NCI-H460 (cell line): Measurements from ENCODE around the gene RREB1. TPM values are rescaled to one million over a fixed set of nuclear protein-coding genes. Genes with fewer than 3 reads are reported as not detected.
"Not testable (repeated sequence)": the region's sequence is repeated elsewhere in the genome, so short reads cannot be mapped to it uniquely, and the experiment has no call there.

Experiments
- DNase-seq: peaks from one replicate; pipeline ENCODE4 v3.0.0-alpha.2; 2016; ENCODE audit warnings: low read depth; ENCODE audit errors: extremely low read depth
- total RNA-seq: library from RNA; depleted of rRNA; stranded (reverse); fragments of >200 nt; shearing (Covaris generic); gene quantifications from 2 replicates; pipeline ENCODE4 v1.2.3, GENCODE V29; 2014

RREB1 gene
- total RNA-seq, 1 experiment from 2014 or later: 8.7 TPM

- no peak for DNase-seq
These were observed 149.0 kb downstream of the RREB1 start for GRCh38 chr6:7256785-7257184.

DNA sequence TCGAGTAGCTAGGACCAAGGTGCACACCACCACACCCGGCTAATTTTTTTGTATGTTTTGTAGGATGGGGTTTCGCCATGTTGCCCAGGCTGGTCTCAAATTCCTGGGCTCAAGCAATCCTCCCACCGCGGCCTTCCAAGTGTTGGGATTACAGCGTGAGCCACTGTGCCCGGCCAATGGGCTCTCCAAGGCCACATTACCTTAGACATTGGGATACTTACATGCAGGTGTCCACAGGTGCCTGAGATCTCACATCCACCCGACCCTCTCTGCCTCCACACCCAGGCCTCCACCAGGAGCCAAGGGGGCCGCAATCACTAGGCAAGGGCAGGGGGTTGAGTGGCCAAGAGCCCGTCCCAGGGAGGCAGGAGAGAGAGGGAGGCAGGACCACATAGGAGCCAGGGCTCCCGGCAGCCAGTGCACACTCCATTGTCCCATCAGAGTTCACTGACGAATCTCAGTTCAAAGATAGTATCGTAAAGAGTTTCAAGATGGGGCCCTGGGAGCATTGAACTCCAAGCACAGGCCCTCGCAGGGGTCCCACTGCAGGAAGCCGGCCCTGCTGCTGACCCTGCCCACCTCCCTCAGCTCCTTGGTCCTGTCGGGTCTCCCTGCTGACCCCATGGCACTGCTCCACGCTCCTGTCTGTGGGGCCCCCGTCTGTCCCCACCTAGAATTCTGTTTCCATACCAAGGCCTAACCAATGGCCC, 149.9 kb downstream of the RREB1 start:
- no peak for DNase-seq

- DNase-seq: no peak
These were observed 150.5 kb downstream of the RREB1 start for GRCh38 chr6:7258231-7258763.

- DNase-seq: no peak
These were observed 152.7 kb downstream of the RREB1 start for GRCh38 chr6:7260291-7261031.

DNA sequence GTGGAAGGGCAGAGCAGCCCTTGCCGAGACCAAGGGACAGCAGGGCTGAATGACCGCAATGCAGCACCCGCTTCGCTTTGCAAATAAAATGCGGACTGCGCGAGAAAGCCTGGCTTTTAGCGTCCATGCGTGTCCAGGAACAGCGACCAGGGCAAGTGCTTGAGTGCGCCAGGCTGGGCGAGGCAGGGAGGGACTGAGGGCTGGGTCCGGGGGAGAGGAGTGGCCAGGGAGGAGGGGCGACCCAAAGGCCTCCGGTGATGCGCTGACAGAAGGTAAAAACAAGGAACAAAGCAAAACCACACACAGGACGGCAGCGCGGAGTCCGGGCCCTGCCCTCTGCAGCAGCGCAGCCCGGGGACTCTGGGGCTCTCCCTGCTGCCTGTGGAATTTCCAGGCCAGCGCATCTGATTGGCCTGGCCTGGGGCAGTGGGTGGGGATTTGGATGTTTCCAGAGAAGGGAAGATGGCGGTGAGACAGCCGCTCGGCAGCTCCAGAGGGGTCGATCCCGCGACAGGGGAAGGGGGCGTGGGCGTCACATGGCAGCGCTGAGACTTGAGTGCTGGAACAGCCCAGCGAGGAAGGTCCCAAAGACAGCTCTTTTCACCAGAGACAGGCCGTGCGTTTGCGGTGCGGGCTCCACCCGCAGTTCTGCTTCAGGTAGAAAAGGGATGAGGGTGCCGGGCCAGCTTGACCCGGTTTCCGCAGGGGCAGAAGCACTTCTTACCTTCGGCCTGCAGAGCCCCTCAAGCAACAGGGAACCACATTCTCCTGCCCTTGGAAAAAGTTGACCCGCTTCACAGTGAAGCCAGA, 153.5 kb downstream of the RREB1 start:
- peak; percentile 76 for DNase-seq

DNA sequence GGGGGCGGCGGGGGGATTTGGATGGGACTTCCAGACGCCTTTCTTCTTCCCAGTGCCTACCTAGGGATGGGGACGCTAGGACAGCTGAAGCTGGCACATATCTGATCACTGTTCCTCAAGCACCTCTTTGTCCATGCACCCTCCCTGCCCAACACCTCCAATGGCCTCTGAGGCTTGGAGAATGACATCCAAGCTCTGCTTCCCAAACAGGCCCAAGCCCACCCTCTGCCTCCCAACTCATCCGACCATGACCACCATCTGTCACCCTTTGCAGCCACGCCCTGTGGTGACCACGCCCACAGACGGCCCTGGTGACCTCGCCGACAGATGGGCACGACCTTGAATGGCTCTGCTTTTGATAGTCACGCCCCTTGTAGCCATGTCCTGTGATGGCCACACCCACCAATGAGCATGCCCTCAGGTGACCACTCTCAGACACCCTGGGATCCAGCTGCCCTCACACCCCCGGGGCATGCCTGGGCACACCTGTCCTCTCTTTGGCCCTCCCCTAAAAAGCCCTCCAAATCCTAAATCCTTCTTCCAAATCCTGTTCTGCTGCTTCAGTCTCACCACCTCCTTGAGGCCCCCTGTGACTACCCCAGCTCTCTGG, 154.2 kb downstream of the RREB1 start:
- no peak for DNase-seq

DNA sequence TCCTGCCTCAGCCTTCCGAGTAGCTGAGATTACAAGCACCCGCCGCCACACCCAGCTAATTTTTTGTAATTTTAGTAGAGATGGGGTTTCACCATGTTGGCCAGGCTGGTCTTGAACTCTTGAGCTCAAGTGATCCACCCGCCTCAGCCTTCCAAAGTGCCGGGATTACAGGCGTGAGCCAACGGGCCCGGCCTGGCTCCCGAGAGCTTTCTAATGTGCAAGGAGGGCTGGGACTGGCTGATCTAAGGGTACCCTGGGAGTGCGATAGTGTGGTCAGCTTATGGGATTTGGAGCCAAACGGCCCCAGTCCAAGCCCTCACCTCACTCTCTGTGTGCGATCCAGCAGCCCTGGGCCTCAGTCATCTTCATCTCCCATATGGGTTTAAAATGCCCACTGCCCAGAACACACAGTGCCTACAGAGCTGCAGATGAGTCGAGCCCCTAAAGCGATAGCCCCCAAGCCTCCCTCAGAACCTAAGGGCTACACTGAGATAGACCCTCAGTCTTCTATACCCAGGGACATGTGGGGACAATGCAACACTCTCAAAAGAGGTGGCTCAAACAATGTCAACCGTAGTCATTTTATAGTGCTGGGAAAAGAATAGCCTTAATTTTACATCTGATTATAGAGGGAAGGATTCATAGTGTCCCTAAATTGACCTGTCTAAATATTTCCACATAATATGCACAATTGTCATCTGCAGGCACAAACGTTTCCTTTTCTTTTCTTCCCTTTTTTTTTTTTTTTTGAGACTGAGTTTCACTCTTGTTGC, 155.2 kb downstream of the RREB1 start:
- no peak for DNase-seq

DNA sequence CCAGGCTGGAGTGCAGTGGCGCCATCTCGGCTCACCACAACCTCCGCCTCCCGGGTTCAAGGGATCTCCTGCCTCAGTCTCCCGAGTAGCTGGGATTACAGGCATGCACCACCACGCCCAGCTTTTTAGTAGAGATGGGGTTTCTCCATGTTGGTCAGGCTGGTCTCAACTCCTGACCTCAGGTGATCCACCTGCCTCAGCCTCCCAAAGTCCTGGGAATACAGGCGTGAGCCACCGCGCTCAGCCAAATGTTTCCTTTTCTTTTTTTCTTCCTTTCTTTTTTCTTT, 155.7 kb downstream of the RREB1 start:
- DNase-seq: not testable (repeated sequence)

DNA sequence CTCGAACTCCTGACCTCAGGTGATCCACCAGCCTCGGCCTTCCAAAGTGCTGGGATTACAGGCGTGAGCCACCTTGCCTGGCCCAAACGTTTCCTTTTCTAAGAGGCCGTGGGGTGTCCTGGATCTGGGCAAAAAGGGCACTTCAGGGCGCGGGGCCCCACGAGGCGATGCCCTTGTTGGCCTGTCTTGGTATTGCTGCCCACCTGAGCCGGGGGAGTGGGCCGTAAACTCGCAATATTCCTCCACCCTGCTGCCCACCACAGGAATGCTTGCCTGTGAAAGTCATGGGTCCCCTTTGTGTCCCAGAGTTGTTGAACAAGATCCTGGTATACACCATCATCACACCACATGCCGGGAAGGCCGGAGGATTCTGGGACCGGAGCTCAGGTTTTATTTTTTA, 156.3 kb downstream of the RREB1 start:
- no peak for DNase-seq

- DNase-seq: no peak
These were observed 157.1 kb downstream of the RREB1 start for GRCh38 chr6:7264686-7265384.

DNA sequence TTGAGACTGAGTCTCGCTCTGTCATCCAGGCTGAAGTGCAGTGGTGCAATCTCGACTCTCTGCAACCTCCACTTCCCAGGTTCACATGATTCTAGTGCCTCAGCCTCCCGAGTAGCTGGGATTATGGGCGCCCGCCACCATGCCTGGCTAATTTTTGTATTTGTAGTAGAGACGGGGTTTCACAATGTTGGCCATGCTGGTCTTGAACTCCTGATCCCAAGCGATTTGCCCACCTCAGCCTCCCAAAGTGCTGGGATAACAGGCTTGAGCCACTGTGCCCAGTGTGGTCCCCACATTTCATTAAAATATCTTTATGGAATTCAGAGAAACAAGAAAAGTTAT, 157.6 kb downstream of the RREB1 start:
- not testable (repeated sequence) for DNase-seq

- DNase-seq: no peak
These were observed 159.3 kb downstream of the RREB1 start for GRCh38 chr6:7267071-7267465.

DNA sequence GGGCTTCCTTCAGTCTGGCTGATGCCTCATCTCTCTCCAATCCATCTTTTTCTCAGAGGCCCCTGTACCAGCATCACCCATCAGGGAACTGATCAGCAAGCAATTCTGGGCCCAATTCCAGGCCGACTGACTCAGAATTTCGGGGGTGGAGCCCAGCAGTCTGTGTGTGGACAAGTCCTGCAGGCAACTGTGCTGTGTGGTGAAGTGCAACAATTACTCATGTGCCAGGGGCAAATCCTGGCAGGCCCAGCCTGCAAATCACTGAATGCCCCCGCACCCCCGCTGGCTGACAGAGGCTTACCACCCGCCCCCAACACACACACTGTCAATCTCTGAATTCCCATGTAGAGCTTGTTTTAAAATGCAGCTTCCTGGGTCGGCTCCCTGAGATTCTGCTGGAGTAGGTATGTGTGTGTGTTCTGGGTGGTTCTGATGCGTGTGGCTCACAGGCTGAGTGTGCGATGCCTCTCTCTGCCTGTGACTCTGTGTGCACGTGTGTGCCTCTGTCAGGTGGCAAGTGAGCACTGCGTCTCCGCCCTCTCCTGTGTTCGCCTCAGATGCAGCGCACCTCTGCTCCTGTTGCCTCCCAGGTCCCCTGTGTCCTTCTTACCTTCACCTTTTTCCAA, 159.8 kb downstream of the RREB1 start:
- DNase-seq: peak; percentile 32

- DNase-seq: no peak
These were observed 160.6 kb downstream of the RREB1 start for GRCh38 chr6:7268362-7268761.

DNA sequence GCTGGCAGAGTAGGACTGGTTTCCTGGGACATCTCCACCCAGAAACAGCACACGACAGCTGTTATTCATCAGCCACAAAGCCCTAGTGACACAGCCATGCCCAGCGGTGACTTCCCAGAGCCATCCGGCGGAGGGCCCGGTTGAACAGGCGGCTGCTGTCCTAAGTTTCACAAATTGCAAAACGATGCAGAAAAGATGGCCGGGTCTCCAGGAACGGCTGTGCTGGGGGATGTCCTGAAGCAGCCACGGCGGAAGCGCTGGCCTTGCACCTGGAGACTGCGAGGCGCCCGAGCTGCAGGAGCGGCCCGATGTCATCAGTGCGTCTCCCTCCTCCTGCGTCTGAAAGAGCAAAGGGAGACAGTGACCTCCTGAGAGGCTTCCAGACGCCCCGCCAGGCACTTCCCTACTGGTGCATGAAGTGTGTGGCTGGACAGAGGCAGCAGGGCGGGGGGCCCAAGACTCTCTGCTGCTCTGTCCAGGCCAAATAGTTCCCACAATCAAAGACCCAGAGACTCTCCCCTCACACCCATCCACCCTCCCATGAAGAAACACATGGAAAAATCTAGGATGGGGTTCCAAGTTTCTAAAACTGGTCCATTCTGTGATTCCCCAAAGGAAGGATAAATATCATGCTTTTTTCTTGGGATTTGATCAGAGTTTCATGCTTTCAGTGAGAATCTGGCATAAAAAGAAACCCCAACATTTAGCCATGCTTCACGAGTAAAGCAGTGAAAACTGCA, 161.2 kb downstream of the RREB1 start:
- DNase-seq: no peak

GRCh38 chr6:7269816-7270215, 162.1 kb downstream of the RREB1 start:
- no peak for DNase-seq

GRCh38 chr6:7270320-7271204, 162.8 kb downstream of the RREB1 start:
- DNase-seq: no peak

- DNase-seq: no peak
These were observed 163.4 kb downstream of the RREB1 start for GRCh38 chr6:7271205-7271534.
